ENCODE results near the gene NADK2. TPM values are rescaled to one million over a fixed set of nuclear protein-coding genes. Genes with fewer than 3 reads are reported as not detected.

Gene NADK2
- total and polyA plus RNA-seq, 10 of the 15 experiments (the other 5 are each of a cell fraction or from before 2014, with no cell fraction given), result 2.4 to 9.0 (median 6.3) TPM

DNA sequence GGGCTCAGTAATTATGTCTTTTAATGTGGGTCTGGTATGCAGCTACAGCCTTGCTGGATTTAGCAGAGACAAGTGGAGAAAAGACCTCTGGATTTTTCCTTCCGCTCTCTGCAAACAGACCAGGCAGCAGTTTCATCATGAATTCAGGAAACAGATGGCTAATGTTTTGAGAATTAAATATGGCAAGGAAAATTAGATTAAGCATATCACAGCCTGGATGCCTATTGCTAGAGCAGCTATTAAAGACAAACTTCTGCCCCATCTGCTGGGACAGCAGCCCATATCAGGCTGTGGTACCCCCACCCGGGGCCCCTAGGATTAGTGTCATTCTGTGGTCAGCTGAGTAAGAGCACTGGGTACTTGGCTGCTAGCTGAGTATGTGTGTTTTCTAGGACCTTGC, 83.6 kb downstream of the NADK2 start:
- Histone ChIP-seq H3K4me3 (no peak overlapping the region), H4K20me1 (ENCODE audit: control insufficient read depth, insufficient read depth) (no peaks in the 10 kb centered on the region), H3K79me2 (ENCODE audit: control insufficient read depth, insufficient read depth, low read length) (peaks cover 15% of the 10 kb centered on the region), H3K4me1 (ENCODE audit: control insufficient read depth, insufficient read depth, low read length) (0 out of 2 replicates have a peak, but pooled peaks cover 4% of the 10 kb centered on the region), H3K4me2 (ENCODE audit: control insufficient read depth, insufficient read depth) (peak overlapping the region; percentile 27; the same call in 1 of the 2 replicates), H3K9ac (ENCODE audit: control insufficient read depth, insufficient read depth, low read length) (no peak overlapping the region), H3K27me3 (replicated peaks in 1 of 2; ENCODE audit: control insufficient read depth in 2 of 2, insufficient read depth in 2 of 2, low read length in 1 of 2) (no peaks in the 10 kb centered on the region), H3K36me3 (ENCODE audit: control insufficient read depth in 2 of 2, insufficient read depth in 2 of 2, low read length in 1 of 2) (peaks cover 0 to 12% of the 10 kb centered on the region in 2 experiments), H3K27ac (ENCODE audit: control insufficient read depth, insufficient read depth) (no peak overlapping the region), H3K9me3 (replicated peaks; ENCODE audit: control insufficient read depth, insufficient read depth, low read length) (no peaks in the 10 kb centered on the region; the same call in 2 of the 3 replicates), H2AFZ (ENCODE audit: control insufficient read depth, low read depth, low read length) (no peak overlapping the region)
- CTCF ChIA-PET, result interaction anchor here (0.5 to 1.6 kb wide), 3 partner anchors 20 to 79 kb away, joined by 3 to 6 read pairs (median 3); no protein-coding TSS in a partner anchor
- in situ Hi-C loops (cut with MboI), result no loop called here
- FAIRE-seq (no peak), ATAC-seq (peak; percentile 40), DNase-seq (ENCODE audit: low read depth, low spot score) (no peak)
- SMC1A ChIA-PET (ENCODE audit: uncharacterized antibody, unreplicated experiment), result no interaction called here
- WGBS (ENCODE audit: insufficient coverage, insufficient replicate concordance, low lambda C conversion rate, missing lambda C conversion rate), result 47% methylated on average over 2 of the region's 2 CpGs
- TF ChIP-seq PAX5 (IDR thresholded peaks at IDR 0.05; ENCODE audit: borderline replicate concordance, low read depth, low read length) (no peak), FOXK2 (IDR thresholded peaks at IDR 0.05) (no peak), MEF2A (IDR thresholded peaks at IDR 0.05; ENCODE audit: insufficient read depth, low read depth, low read length) (no peak)
- RAD21 ChIA-PET (ENCODE audit: unreplicated experiment), result no interaction called here
- no TSS peak for BruUV-seq (replicated peaks)
- POLR2A ChIA-PET, result interaction anchor here (0.5 to 1.0 kb wide), 2 partner anchors 110 to 285 kb away, joined by 3 read pairs; no protein-coding TSS in a partner anchor
- intact Hi-C loops (cut with micrococcal nuclease; ENCODE audit: unreplicated experiment), result loop anchor here (10.0 kb wide), 2 partner anchors 717 to 1233 kb away; partner anchors contain the start of genes DNAJC21 and NIPBL

DNA sequence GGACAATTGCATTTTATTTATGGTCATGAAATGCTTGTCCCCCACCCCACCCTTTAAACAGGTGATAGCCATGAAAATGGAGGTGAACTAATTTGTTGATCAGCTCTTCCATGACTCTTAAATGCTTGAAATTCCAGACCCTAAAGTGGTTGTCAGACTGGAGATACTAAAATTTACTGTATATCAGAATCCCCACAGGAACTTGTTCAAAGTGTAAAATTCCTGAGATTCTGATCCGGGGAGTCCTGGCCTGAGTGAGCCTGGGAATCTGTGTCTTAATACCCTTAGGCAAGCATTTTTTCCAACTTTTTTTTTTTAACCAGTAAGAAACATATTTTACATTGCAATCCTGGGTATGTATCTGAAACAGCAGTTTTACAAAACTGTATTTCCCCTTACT, 85.1 kb downstream of the NADK2 start:
- Histone ChIP-seq H3K36me3 (ENCODE audit: control insufficient read depth in 2 of 2, insufficient read depth in 2 of 2, low read length in 1 of 2) (peaks cover 0 to 6% of the 10 kb centered on the region in 2 experiments), H3K79me2 (ENCODE audit: control insufficient read depth, insufficient read depth, low read length) (peaks cover 27% of the 10 kb centered on the region), H3K27ac (ENCODE audit: control insufficient read depth, insufficient read depth) (no peak overlapping the region), H3K9me3 (replicated peaks; ENCODE audit: control insufficient read depth, insufficient read depth, low read length) (no peaks in the 10 kb centered on the region), H3K4me1 (ENCODE audit: control insufficient read depth, insufficient read depth, low read length) (0 out of 2 replicates have a peak, but pooled peaks cover 4% of the 10 kb centered on the region), H2AFZ (ENCODE audit: control insufficient read depth, low read depth, low read length) (no peak overlapping the region), H3K27me3 (replicated peaks in 1 of 2; ENCODE audit: control insufficient read depth in 2 of 2, insufficient read depth in 2 of 2, low read length in 1 of 2) (no peaks in the 10 kb centered on the region), H3K4me2 (ENCODE audit: control insufficient read depth, insufficient read depth) (no peak overlapping the region; the same call in 1 of the 2 replicates), H3K4me3 (no peak overlapping the region), H4K20me1 (ENCODE audit: control insufficient read depth, insufficient read depth) (no peaks in the 10 kb centered on the region), H3K9ac (ENCODE audit: control insufficient read depth, insufficient read depth, low read length) (no peak overlapping the region)
- CTCF ChIA-PET, result interaction anchor here (0.6 to 1.3 kb wide), 3 partner anchors 10 to 77 kb away, joined by 3 to 5 read pairs (median 3); no protein-coding TSS in a partner anchor
- no peak for ATAC-seq
- POLR2A ChIA-PET, result interaction anchor here (1.0 kb wide), 1 partner anchor 21 kb away, joined by 3 read pairs; no protein-coding TSS in a partner anchor
- no TSS peak for BruUV-seq (replicated peaks)
- intact Hi-C loops (cut with micrococcal nuclease; ENCODE audit: unreplicated experiment) (loop anchor here (10.0 kb wide), 2 partner anchors 718 to 1232 kb away; partner anchors contain the start of genes DNAJC21 and NIPBL), in situ Hi-C loops (cut with MboI) (no loop called here)
- SMC1A ChIA-PET (ENCODE audit: uncharacterized antibody, unreplicated experiment), result interaction anchor here (1.3 to 5.5 kb wide), 2 partner anchors 10 to 21 kb away, joined by 6 to 23 read pairs; no protein-coding TSS in a partner anchor
- no peak for DNase-seq (ENCODE audit: low read depth, low spot score)
- RAD21 ChIA-PET (ENCODE audit: unreplicated experiment), result interaction anchor here (1.6 kb wide), 1 partner anchor 21 kb away, joined by 3 read pairs; no protein-coding TSS in a partner anchor
- TF ChIP-seq SREBF2 (IDR thresholded peaks at IDR 0.05; ENCODE audit: low read length) (no peak), NR2C1 (IDR thresholded peaks at IDR 0.05) (no peak), RUNX3 (IDR thresholded peaks at IDR 0.05; ENCODE audit: low read length) (no peak), IKZF1 (conservative IDR thresholded peaks at IDR 0.05) (no peak), SMC3 (IDR thresholded peaks at IDR 0.05; ENCODE audit: borderline replicate concordance, low read length) (no peak), SUPT20H (IDR thresholded peaks at IDR 0.05; ENCODE audit: borderline replicate concordance, control insufficient read depth, low read depth, low read length) (no peak)
- TF ChIP-seq, protein P1, sequence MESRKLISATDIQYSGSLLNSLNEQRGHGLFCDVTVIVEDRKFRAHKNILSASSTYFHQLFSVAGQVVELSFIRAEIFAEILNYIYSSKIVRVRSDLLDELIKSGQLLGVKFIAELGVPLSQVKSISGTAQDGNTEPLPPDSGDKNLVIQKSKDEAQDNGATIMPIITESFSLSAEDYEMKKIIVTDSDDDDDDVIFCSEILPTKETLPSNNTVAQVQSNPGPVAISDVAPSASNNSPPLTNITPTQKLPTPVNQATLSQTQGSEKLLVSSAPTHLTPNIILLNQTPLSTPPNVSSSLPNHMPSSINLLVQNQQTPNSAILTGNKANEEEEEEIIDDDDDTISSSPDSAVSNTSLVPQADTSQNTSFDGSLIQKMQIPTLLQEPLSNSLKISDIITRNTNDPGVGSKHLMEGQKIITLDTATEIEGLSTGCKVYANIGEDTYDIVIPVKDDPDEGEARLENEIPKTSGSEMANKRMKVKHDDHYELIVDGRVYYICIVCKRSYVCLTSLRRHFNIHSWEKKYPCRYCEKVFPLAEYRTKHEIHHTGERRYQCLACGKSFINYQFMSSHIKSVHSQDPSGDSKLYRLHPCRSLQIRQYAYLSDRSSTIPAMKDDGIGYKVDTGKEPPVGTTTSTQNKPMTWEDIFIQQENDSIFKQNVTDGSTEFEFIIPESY (IDR thresholded peaks at IDR 0.05), result no peak
- FAIRE-seq, result no peak
- WGBS (ENCODE audit: insufficient coverage, insufficient replicate concordance, low lambda C conversion rate, missing lambda C conversion rate), result 91% methylated on average over 1 of the region's 1 CpG
